Endodermal cell (in vitro differentiated cells): ENCODE results near the gene SLC6A18. TPM values are rescaled to one million over a fixed set of nuclear protein-coding genes. Genes with fewer than 3 reads are reported as not detected.

Experiments used
- DNase-seq: peaks from one replicate; pipeline ENCODE4 v3.0.0-alpha.2; 2017
- H3K27ac ChIP-seq: 2 replicates; pipeline ENCODE4 v1.5.1; 2013; ENCODE audit warnings: mild to moderate bottlenecking, low read depth, low read length, moderate library complexity
- H3K27me3 ChIP-seq: 2 replicates; pipeline ENCODE4 v1.6.1; 2013; ENCODE audit warnings: mild to moderate bottlenecking, low read length, moderate library complexity; ENCODE audit not compliant: insufficient read depth, control insufficient read depth, poor library complexity, severe bottlenecking
- H3K36me3 ChIP-seq: 2 replicates; pipeline ENCODE4 v1.7.0; 2013; ENCODE audit warnings: mild to moderate bottlenecking, low read length, moderate library complexity; ENCODE audit not compliant: control insufficient read depth, insufficient read depth
- H3K4me1 ChIP-seq: one replicate; pipeline ENCODE4 v1.7.0; 2013; ENCODE audit warnings: low read length; ENCODE audit not compliant: control insufficient read depth, insufficient read depth
- H3K4me3 ChIP-seq: 2 replicates; pipeline ENCODE4 v1.5.1; 2013; ENCODE audit warnings: mild to moderate bottlenecking, low read length, moderate library complexity
- H3K9ac ChIP-seq: 2 replicates; pipeline ENCODE4 v1.6.1; 2013; ENCODE audit warnings: mild to moderate bottlenecking, low read length, moderate library complexity; ENCODE audit not compliant: poor library complexity, severe bottlenecking; ENCODE audit errors: extremely low read depth
- H3K9me3 ChIP-seq: 2 replicates; pipeline ENCODE4 v1.6.1; 2013; ENCODE audit warnings: mild to moderate bottlenecking, low read length, moderate library complexity; ENCODE audit not compliant: control insufficient read depth
- H3K27ac Mint-ChIP-seq: 2 replicates; pipeline ENCODE4 v1.8.0; 2020; ENCODE audit warnings: mixed read lengths
- H3K27me3 Mint-ChIP-seq: 2 replicates; pipeline ENCODE4 v1.8.0; 2021; ENCODE audit warnings: mild to moderate bottlenecking, mixed read lengths; ENCODE audit not compliant: insufficient read depth
- H3K36me3 Mint-ChIP-seq: 2 replicates; pipeline ENCODE4 v1.8.0; 2020; ENCODE audit warnings: low read depth, mixed read lengths
- H3K4me1 Mint-ChIP-seq: 2 replicates; pipeline ENCODE4 v1.8.0; 2020; ENCODE audit warnings: mixed read lengths
- H3K4me3 Mint-ChIP-seq: 2 replicates; pipeline ENCODE4 v1.8.0; 2020; ENCODE audit warnings: mild to moderate bottlenecking, moderate library complexity, mixed read lengths
- H3K9me3 Mint-ChIP-seq: 2 replicates; pipeline ENCODE4 v1.8.0; 2020; ENCODE audit warnings: mild to moderate bottlenecking, mixed read lengths
- WGBS, 2 experiments: methylation state at CpG; one replicate each; pipeline versions ENCODE4 v1.1.5 to v1.1.7; 2013; ENCODE audit warnings: missing lambda C conversion rate in 2 of 2, mixed read lengths in 1 of 2; ENCODE audit not compliant: insufficient coverage in 1 of 2, insufficient read length in 1 of 2; 5-methylcytosine and 5-hydroxymethylcytosine counted together
- total RNA-seq, 2 donors: library from RNA; stranded (reverse); fragmentation: NEBNext Ultra II Directional in 1 of 2; extraction: Animal tissue kit (Norgen Biotek cat#: 25700) in 1 of 2; gene quantifications; 2 replicates in 1 of 2; 3 replicates in 1 of 2; pipeline ENCODE4 v1.2.1, GENCODE V29; 2021
- TF ChIP-seq, protein P1 (sequence below): fragments of 200-600 bp; sonication (generic); conservative IDR thresholded peaks from 2 replicates; pipeline ENCODE4 v1.5.0; 2021; ENCODE audit warnings: antibody characterized with exemption, mild to moderate bottlenecking

SLC6A18 gene
- total RNA-seq, 2 donors from 2014 or later, result not detected

DNA sequence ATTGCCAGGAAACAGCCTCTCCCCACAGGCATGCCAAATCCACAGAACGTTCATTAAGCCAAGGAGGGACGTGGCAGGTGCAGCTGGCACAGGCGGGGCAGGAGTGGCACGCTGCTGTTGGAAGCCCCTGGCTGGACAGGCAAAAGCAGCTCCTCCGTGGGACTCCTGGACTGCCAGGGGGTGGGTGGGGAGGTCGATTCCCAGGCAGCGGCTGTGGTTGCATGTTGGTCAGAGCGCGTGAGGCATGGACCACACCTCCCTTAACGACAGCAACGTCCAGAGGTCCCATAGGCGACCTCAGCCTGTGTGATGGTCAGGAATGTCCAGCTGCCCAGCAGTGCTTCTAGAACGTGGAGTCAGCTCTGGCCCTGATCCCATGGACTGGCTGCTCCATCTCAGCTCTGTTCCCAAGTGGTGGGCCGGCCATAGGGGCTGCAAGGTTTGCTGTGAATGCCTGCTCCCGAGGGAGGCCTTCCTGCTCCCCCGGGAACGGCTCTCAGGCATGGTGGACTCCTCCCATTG lies 16.9 kb upstream of the SLC6A18 start:
- Histone ChIP-seq H3K4me3 (no peak overlapping the region), H3K9ac (no peak overlapping the region), H3K9me3 (no peaks in the 10 kb centered on the region), H3K27me3 (no peaks in the 10 kb centered on the region), H3K36me3 (no peaks in the 10 kb centered on the region), H3K27ac (no peak overlapping the region), H3K4me1 (no peaks in the 10 kb centered on the region)
- Mint-ChIP-seq H3K27me3 (peaks cover 3% of the 10 kb centered on the region), H3K4me1 (peaks cover 5% of the 10 kb centered on the region), H3K9me3 (no peaks in the 10 kb centered on the region), H3K36me3 (no peaks in the 10 kb centered on the region), H3K4me3 (no peak overlapping the region), H3K27ac (no peak overlapping the region)
- TF ChIP-seq, protein P1, sequence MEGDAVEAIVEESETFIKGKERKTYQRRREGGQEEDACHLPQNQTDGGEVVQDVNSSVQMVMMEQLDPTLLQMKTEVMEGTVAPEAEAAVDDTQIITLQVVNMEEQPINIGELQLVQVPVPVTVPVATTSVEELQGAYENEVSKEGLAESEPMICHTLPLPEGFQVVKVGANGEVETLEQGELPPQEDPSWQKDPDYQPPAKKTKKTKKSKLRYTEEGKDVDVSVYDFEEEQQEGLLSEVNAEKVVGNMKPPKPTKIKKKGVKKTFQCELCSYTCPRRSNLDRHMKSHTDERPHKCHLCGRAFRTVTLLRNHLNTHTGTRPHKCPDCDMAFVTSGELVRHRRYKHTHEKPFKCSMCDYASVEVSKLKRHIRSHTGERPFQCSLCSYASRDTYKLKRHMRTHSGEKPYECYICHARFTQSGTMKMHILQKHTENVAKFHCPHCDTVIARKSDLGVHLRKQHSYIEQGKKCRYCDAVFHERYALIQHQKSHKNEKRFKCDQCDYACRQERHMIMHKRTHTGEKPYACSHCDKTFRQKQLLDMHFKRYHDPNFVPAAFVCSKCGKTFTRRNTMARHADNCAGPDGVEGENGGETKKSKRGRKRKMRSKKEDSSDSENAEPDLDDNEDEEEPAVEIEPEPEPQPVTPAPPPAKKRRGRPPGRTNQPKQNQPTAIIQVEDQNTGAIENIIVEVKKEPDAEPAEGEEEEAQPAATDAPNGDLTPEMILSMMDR, result no peak
- WGBS, 2 experiments, result 93 to 94% methylated on average over 12 to 17 of the region's 17 CpGs
- no peak for DNase-seq

DNA sequence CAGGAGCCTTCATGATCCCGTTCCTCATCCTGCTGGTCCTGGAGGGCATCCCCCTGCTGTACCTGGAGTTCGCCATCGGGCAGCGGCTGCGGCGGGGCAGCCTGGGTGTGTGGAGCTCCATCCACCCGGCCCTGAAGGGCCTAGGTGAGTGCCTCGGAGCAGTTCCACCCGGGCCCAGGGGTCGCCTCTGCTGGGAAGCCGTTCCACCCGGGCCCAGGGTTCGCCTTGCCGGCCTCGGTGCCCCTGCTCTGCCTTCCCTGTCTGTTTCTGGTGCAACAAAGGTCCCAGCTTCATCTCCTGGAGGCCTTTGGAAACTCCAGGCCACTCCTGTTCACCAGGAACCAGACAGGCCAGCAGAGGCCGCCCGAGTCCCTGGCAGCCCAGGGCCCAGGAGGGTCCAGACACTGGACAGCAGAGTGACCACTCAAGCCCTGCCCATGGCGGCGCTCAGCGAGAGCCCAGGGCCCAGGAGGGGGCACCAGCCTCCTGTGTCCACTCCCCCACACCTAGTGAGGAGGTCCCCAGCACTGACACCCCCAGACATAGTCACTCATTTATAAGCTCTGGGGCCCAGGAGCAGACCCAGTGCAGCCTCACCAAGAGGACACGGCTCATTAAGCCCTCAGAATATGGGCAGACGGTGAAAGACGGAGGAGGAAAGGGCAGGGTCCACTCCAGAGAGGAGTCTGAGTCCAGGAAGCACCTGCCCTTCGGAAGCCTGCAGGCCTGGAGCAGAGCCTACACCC lies 16.3 kb upstream of the SLC6A18 start:
- no peak overlapping the region for H3K4me3 Mint-ChIP-seq
- H3K4me1 Mint-ChIP-seq, result peaks cover 5% of the 10 kb centered on the region
- Histone ChIP-seq H3K4me1 (no peaks in the 10 kb centered on the region), H3K27ac (no peak overlapping the region), H3K36me3 (no peaks in the 10 kb centered on the region), H3K9ac (no peak overlapping the region), H3K27me3 (no peaks in the 10 kb centered on the region), H3K9me3 (no peaks in the 10 kb centered on the region), H3K4me3 (no peak overlapping the region)
- 90 to 92% methylated on average over 3 to 24 of the region's 24 CpGs for WGBS, 2 experiments
- H3K36me3 Mint-ChIP-seq, result no peaks in the 10 kb centered on the region
- no peaks in the 10 kb centered on the region for H3K9me3 Mint-ChIP-seq
- TF ChIP-seq, protein P1, result peak; percentile 43
- DNase-seq, result no peak
- H3K27me3 Mint-ChIP-seq, result peaks cover 3% of the 10 kb centered on the region
- H3K27ac Mint-ChIP-seq, result no peak overlapping the region

DNA sequence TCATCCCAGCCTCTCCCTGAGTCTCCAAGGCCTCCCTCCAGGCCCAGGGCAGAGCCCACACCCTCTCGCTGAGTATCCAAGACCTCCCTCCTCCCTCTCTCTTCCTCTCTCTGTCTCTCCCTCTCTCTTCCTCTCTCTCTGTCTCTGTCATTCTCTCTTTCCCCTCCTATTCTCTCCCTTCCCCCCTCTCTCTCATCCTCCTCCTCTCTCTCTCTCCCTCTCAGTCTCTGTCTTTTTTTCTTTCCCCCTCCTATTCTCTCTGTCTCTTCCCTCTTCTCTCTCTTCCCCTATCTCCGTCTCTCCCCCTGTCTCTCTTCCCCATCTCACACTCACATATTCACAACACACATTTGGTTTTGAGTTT lies 15.7 kb upstream of the SLC6A18 start:
- Mint-ChIP-seq H3K27me3 (peaks cover 3% of the 10 kb centered on the region), H3K4me3 (no peak overlapping the region), H3K4me1 (peaks cover 5% of the 10 kb centered on the region), H3K36me3 (no peaks in the 10 kb centered on the region), H3K9me3 (no peaks in the 10 kb centered on the region), H3K27ac (no peak overlapping the region)
- 85 to 87% methylated on average over 2 of the region's 2 CpGs for WGBS, 2 experiments
- Histone ChIP-seq H3K4me3 (no peak overlapping the region), H3K27me3 (no peaks in the 10 kb centered on the region), H3K9me3 (no peaks in the 10 kb centered on the region), H3K9ac (no peak overlapping the region), H3K36me3 (no peaks in the 10 kb centered on the region), H3K4me1 (no peaks in the 10 kb centered on the region), H3K27ac (no peak overlapping the region)
- TF ChIP-seq, protein P1, result no peak
- no peak for DNase-seq
